ENCODE results near the gene POU6F2.
A peak's percentile ranks its signal among the peaks of the same experiment; 100 is the strongest.

POU6F2 gene

DNA sequence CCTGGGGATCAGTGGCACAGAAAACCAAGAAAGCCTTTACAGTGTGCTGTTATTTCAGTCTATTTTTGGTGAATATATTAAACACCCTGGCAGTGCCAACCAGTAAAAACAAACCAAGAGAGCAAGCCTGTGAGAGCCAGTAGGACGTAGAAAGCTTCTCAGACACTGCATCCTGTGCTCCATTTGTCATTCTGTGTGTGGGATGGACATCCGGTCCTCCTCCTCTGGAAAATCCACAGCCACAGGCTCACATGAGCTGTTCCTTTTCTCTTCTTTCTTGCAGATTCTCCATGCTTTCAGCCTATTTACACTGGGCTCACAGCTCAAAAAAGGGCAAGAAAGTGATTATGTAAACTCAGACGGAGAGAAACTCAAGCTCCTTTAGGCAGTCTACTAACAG lies 468.8 kb downstream of the POU6F2 start:
- no peak for DNase-seq (ENCODE audit: low spot score)

GRCh38 chr7:39451901-39452300 lies 474.2 kb downstream of the POU6F2 start:
- no peak for DNase-seq (ENCODE audit: low spot score)

DNA sequence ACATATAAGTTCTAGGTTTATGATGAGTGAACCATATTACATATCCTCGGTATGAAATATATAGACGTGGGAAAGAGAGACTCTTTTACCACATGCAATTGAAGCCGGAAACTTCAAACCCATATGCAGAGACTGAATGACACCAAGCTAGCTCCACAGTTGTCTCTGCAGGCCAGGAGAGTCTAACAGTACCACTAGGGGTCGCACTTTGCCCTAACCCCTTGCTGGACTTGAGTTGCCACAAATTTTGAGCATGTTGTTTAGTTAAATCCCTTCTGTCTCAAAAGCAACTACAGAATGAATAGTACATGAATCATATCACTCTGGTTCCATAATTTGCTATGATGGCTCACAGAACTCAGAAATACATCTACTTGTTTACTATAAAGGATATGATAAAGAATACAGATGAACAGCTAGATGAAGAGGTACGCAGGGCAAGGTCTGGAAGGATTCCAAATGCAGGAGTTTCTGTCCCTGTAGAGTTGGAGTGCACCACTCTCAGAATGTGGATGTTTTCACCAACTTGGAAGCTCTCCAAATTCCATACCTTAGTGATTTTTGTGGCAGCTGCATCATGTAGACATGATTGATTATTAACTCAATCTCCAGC lies 476.1 kb downstream of the POU6F2 start:
- peak; percentile 54 for DNase-seq (ENCODE audit: low spot score)

DNA sequence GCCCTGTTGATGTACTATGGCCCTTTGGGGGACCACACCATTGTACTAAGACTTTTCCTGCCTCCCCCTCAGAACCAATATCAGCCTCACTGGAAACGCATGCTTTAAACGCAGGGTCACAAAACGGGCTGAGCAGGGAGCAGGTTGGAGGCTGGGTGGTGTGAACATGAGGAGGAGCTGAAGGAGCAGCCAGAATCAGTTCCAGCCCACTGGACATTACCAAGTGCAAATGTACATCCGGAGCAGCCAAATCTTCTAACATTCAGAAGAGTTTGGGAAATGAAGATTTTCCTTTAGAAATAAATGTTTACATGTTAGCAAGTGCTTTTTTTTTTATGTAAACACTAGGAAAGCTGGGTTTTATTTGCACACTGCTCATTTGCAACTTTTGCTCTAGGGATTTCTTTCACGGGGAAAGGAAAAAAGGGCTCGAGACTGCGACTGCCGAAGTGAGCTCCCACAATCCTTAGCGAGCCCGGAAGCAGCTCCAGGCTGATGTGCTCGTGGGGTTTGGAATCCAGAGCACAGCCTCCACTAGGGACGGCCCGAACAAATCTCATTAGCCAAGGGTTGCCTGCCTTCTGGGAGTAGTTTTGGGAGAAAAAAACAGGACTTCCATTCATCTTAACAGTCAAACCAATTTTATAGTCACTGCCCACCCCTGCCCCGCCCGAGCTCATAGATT lies 480.5 kb downstream of the POU6F2 start:
- no peak for DNase-seq (ENCODE audit: low spot score)

DNA sequence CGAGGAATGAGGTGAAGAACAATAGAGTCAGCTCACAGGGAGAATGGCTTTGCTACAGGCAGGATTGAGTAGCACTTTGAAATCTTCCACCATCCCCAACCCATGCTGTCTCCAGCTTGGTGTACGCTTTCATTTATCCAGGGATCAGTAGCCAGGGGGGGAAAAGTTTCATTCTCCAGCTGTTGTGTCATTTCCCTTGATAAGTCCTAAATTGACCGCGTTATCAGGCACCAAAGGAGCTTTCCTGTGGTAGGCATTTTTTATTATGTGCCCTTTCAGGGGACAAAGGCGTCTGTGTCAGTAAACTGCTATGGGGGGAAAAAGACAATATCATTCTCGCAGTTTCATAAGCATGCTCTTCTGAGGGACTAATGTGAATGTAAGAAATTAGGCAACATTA lies 481.9 kb downstream of the POU6F2 start:
- no peak for DNase-seq (ENCODE audit: low spot score)

DNA sequence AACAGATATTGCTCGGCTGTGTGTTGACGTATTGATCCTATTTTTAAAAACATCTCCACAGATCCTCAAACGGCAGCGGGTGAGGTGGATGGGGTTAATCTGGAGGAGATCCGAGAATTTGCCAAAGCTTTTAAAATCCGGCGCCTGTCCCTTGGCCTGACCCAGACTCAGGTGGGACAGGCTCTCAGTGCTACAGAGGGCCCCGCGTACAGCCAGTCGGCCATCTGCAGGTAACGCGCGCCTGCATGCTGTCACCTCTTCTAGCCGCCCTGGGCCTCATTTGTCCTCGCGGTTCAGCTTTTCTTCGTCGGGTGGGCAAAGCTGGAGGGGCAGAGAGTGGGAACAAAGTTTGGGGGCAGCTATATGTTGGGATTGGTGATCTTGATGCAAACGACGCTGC lies 482.8 kb downstream of the POU6F2 start:
- no peak for DNase-seq (ENCODE audit: low spot score)

DNA sequence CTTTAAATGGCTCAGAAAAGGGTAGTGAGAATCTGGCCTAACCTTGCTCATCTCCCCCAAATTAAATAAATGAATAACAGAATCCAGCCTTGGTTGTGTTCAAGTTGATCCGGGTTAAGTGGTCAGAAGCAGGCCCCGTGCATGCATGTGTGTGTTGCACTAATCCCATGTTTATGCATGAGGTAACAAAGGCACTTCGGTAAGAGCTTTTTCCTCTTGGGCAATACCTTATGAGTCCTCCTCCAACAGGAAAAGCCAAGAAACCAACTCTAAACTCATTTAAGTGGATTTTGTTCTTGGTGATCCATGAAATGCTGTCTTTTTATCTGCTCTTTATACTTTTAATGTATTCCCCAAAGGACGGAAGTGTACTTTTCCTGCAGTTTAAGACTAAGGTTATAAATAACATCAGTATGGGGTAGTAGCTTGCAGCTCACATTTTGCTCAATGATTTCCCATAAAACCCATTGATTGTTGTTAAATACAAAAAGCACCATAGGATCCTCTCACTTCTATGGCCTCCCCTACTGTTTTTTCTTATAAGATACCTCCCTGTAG lies 483.6 kb downstream of the POU6F2 start:
- no peak for DNase-seq (ENCODE audit: low spot score)

DNA sequence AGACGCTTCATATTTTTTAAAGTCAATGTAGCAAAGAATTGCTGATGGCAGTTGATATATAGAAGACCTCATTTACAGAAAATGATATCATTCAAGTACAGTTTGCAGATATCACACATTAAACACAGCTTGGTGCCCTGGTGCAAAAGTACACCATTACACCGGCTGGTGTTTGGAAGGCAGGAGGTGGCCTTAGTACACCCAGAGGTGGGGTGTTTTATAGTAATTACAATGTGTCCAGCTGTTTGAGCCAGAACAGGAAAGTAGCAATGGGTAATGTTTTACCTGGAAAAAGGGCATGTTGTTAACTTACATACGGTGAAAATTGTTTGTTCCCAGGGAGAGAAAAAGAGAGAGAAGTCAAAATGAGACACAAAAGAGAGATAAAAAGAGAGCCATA lies 485.5 kb downstream of the POU6F2 start:
- DNase-seq (ENCODE audit: low spot score) = no peak

GRCh38 chr7:39464350-39465054 lies 486.8 kb downstream of the POU6F2 start:
- DNase-seq (ENCODE audit: low spot score) = no peak

GRCh38 chr7:39465055-39465929 lies 487.6 kb downstream of the POU6F2 start:
- peak; percentile 23 for DNase-seq (ENCODE audit: low spot score)

GRCh38 chr7:39468261-39468660 lies 490.6 kb downstream of the POU6F2 start:
- no peak for DNase-seq (ENCODE audit: low spot score)

DNA sequence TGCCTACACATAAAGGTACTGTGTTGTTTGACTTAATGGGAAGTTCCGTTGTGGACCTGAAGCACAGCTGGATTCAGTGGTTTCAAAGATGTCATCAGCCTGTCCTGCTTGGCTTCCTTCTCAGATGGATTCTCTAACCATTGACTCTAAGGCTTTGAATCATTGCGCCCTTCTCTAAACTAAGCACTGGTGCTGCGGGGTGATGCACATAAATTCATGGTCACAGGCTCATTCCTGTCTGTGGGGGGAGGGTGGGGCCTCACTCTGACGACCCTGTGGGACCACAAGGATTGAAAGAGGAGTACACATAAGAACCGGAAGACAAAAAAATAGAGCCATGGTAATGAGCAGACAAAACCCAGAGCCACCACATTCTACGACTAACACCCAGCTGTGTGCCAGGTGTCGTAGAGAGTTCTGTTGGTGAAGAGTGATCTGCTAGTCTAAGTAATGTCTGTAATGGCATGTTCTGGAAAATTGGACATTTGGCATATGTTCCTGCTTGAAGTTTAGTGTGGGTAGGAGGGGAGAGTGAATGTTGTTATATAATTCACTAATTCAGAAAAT lies 491.2 kb downstream of the POU6F2 start:
- no peak for DNase-seq (ENCODE audit: low spot score)

GRCh38 chr7:39480901-39481300 lies 503.2 kb downstream of the POU6F2 start:
- no peak for DNase-seq (ENCODE audit: low spot score)

- no peak for DNase-seq (ENCODE audit: low spot score)
Measured at GRCh38 chr7:39488467-39489393, 511.0 kb downstream of the POU6F2 start.

DNA sequence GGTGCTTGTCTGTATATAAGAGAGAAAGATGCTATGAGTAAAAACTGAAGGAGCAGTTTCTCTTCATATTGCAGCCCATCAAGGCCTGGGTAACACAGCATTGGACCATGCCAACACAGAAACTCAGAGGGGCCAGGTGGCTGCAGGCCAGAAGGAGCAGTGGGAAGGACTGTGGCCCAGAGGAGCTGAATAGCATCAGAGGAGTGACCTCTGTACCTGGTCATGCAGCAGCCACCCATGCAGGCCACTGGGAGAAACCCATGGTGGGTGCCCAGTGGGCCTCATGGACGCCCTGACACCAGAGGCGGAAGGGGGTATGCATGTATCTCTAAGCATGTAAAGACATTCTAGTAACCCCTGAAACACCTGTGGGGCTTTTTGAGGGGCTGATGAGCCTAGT lies 512.6 kb downstream of the POU6F2 start:
- no peak for DNase-seq (ENCODE audit: low spot score)

DNA sequence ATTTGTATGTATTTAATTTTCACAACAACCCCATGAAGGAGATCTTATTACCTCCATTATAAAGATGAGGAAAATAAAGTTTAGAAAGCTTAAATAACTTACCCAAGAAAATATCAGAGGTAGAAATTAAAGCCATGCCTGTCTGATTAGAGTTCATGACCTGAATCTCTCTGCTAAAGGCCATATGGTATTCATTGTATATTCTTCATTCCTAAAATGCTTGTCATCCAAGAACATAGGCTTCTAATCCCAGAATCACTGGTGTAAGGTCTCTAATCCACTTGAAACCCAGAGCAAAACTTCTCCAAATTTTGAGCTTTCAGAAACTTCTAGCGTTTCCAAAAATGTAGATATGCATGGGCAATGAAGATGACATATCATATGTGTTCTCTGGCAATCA lies 516.2 kb downstream of the POU6F2 start:
- DNase-seq (ENCODE audit: low spot score) = no peak

GRCh38 chr7:39501358-39501757 lies 523.6 kb downstream of the POU6F2 start:
- no peak for DNase-seq (ENCODE audit: low spot score)

DNA sequence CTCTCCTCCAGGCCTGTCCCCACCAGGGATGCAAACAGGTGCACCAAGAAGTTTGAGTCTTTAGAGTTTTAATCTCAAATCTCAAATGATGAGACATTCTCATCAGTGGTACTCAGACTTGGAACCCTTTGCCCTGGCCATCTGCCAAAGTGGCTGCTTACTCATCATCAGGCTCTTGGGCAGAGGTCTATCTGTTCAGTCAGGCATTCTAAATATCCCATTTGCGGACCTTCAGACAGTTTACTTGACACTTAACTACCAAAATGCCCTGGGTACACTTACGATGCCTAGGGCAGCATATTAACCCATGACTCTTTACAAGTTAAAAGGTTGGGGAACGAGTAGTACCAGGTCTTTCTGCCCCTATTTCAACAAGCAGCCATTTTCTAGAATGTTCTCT lies 527.3 kb downstream of the POU6F2 start:
- peak; percentile 18 for DNase-seq (ENCODE audit: low spot score)

GRCh38 chr7:39507866-39508551 lies 530.3 kb downstream of the POU6F2 start:
- DNase-seq (ENCODE audit: low spot score) = no peak

GRCh38 chr7:39509436-39509835 lies 531.7 kb downstream of the POU6F2 start:
- no peak for DNase-seq (ENCODE audit: low spot score)

All from hematopoietic multipotent progenitor cell treated with erythropoietin and hydrocortisone succinate and interleukin-3 and kit ligand, for 15 days (in vitro differentiated cells).